ENCODE results near the gene TMEM231. TPM values are rescaled to one million over a fixed set of nuclear protein-coding genes. Genes with fewer than 3 reads are reported as not detected.

Gene TMEM231
- total and polyA plus RNA-seq, 2 of the 8 experiments (the other 6 are each of a cell fraction or from before 2014, with no cell fraction given): 8.3 to 26.7 TPM

DNA sequence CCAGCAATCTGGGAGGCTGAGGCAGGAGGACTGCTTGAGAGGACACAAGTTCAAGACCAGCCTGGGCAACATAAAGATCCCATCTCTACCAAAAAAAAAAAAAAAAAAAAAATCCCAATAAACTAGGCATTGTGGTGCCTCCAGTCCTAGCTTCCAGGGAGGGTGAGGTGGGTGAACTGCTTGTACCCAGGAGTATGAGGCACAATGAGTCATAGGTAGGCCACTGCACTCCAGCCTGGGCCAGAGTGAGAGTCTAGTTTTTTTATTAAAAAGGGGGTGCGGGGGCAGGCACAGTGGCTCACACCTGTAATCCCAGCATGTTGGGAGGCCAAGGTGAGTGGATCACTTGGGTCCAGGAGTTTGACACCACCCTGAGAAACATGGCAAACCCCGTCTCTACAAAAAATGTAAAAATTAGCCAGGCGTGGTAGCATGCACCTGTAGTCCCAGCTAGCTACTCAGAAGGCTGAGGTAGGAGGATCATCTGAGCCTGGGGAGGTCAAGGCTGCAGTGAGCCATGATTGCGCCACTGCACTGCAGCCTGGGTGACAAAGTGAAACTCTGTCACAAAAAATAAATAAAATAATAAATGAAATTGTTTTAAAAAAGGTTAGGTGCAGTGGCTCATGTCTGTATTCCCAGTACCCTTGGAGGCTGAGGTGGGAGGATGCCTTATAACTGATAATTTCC lies 53.0 kb downstream of the TMEM231 start:
- POLR2A ChIA-PET (ENCODE audit: partially characterized antibody): interaction anchor here (1.1 kb wide), 1 partner anchor 31 kb away, joined by 3 read pairs; no protein-coding TSS in a partner anchor
- Histone ChIP-seq H4K20me1 (replicated peaks in 1 of 2; ENCODE audit: control insufficient read depth in 1 of 2, insufficient read depth in 2 of 2, low read length in 2 of 2) (no peaks in the 10 kb centered on the region), H3K9me3 (ENCODE audit: insufficient read depth in 2 of 2, low read depth in 1 of 2, low read length in 1 of 2) (no peaks in the 10 kb centered on the region)

More for the DNA sequence above, 53.0 kb downstream of the TMEM231 start:
- no peak overlapping the region for H2BK5ac ChIP-seq (ENCODE audit: low read depth, low read length)
- H3K56ac ChIP-seq (replicated peaks; ENCODE audit: insufficient read length, low read depth, low read length): no peak overlapping the region
- H2BK20ac ChIP-seq (ENCODE audit: low read length): no peak overlapping the region
- no peak overlapping the region for H2AFZ ChIP-seq (ENCODE audit: low read length)
- no peaks in the 10 kb centered on the region for H3K36me3 ChIP-seq (ENCODE audit: control insufficient read depth in 2 of 4, insufficient read depth in 4 of 4, low read length in 3 of 4)
- H3K4me1 ChIP-seq (replicated peaks in 1 of 4; ENCODE audit: control insufficient read depth in 3 of 4, insufficient read depth in 4 of 4, low read length in 3 of 4): no peaks in the 10 kb centered on the region
- H3K4ac ChIP-seq (replicated peaks; ENCODE audit: insufficient read length, low read depth, low read length): no peak overlapping the region
- no peaks in the 10 kb centered on the region for H3K27me3 ChIP-seq (replicated peaks in 1 of 4; ENCODE audit: control insufficient read depth in 3 of 4, extremely low read depth in 1 of 4, insufficient read depth in 3 of 4, low read length in 3 of 4)
- no peaks in the 10 kb centered on the region for H3K79me1 ChIP-seq (ENCODE audit: low read depth, low read length)
- CTCF ChIA-PET (ENCODE audit: partially characterized antibody): interaction anchor here (1.0 to 1.6 kb wide), 5 partner anchors 8 to 16 kb away, joined by 3 to 5 read pairs (median 4); no protein-coding TSS in a partner anchor
- no peak overlapping the region for H2AK5ac ChIP-seq (ENCODE audit: low read depth, low read length)
- H3K23me2 ChIP-seq (ENCODE audit: low read depth, low read length): no peaks in the 10 kb centered on the region
- H3K23ac ChIP-seq (ENCODE audit: insufficient read length): no peak overlapping the region
- H3K14ac ChIP-seq (ENCODE audit: insufficient read length): no peak overlapping the region
- H4K5ac ChIP-seq (ENCODE audit: insufficient read length, low read depth, low read length): no peak overlapping the region
- no peak overlapping the region for H2BK15ac ChIP-seq (ENCODE audit: low read length)
- H4K8ac ChIP-seq (ENCODE audit: extremely low read depth, insufficient read depth, low read length): no peak overlapping the region
- TF ChIP-seq RXRA (IDR thresholded peaks at IDR 0.05; ENCODE audit: insufficient read depth, low read depth, low read length) (no peak), TAF1 (IDR thresholded peaks at IDR 0.05; ENCODE audit: low read depth, low read length) (no peak), HDAC2 (IDR thresholded peaks at IDR 0.05; ENCODE audit: borderline replicate concordance in 1 of 2, low read depth in 2 of 2, low read length in 2 of 2) (no peak), POU5F1 (IDR thresholded peaks at IDR 0.05; ENCODE audit: low read depth, low read length) (no peak)
- no peaks in the 10 kb centered on the region for H3K79me2 ChIP-seq (ENCODE audit: control insufficient read depth in 1 of 2, insufficient read depth in 2 of 2, low read length in 2 of 2)
- H4K91ac ChIP-seq (replicated peaks; ENCODE audit: insufficient read length, low read length): no peak overlapping the region
- H3K27ac ChIP-seq (ENCODE audit: low read depth, low read length): no peak overlapping the region
- 93% methylated on average over 4 of the region's 4 CpGs; no CpG with 5 or more reads in 1 of the 2 experiments for WGBS, 2 experiments (ENCODE audit: extremely low coverage in 1 of 2, insufficient coverage in 1 of 2, insufficient read length in 1 of 2, insufficient replicate concordance in 2 of 2, low coverage in 1 of 2, low lambda C conversion rate in 2 of 2, missing lambda C conversion rate in 1 of 2)
- no peak overlapping the region for H3K18ac ChIP-seq (ENCODE audit: extremely low read depth, low read length)
- H2BK12ac ChIP-seq (ENCODE audit: low read depth, low read length): no peak overlapping the region
- no peak overlapping the region for H3K9ac ChIP-seq (replicated peaks in 1 of 4; ENCODE audit: extremely low read depth in 1 of 4, low read depth in 3 of 4, low read length in 3 of 4)
- FAIRE-seq (no peak), DNase-seq (ENCODE audit: low read depth in 1 of 2, low spot score in 2 of 2) (no peak)
- no peak overlapping the region for H3K4me3 ChIP-seq (ENCODE audit: extremely low read depth in 1 of 4, insufficient read depth in 2 of 4, low read depth in 3 of 4, low read length in 4 of 4)
- no peak overlapping the region for H3K4me2 ChIP-seq (ENCODE audit: insufficient read depth in 1 of 2, low read depth in 2 of 2, low read length in 2 of 2)
- no peak overlapping the region for H2BK120ac ChIP-seq (replicated peaks; ENCODE audit: low read depth, low read length)
